GM12878 (cell line): ENCODE measurements around the gene EPB41L1. TPM values are rescaled to one million over a fixed set of nuclear protein-coding genes. Genes with fewer than 3 reads are reported as not detected.

ENCODE experiments used
- ATAC-seq: fragments of 200-7000 bp; cut with Tn5 transposase; 3 replicates; pipeline ENCODE4 v1.9.1; 2020; ENCODE audit warnings: mild to moderate bottlenecking, moderate library complexity
- BruUV-seq: library from RNA; stranded (reverse); fragments of 400-500 nt; replicated peaks from 2 replicates; lab custom pipeline; 2021; lab: Mats Ljungman, UMichigan
- CTCF ChIA-PET: fragments of 300-600 bp; sonication (Branson Sonifier 250); formaldehyde crosslinking; extraction: SDS; loops from one replicate; lab custom pipeline; 2021; ENCODE audit warnings: inconsistent platforms; lab: Yijun Ruan, JAX
- POLR2A ChIA-PET: fragments of 350-600 bp; formaldehyde crosslinking; extraction: SDS; loops from one replicate; lab custom pipeline; 2021; ENCODE audit warnings: inconsistent platforms; lab: Charles Lee
- RAD21 ChIA-PET: fragments of 300-600 bp; sonication (Branson Sonifier 250); formaldehyde crosslinking; loops from one replicate; lab custom pipeline; 2023; ENCODE audit warnings: antibody characterized with exemption; ENCODE audit not compliant: unreplicated experiment; lab: Charles Lee
- SMC1A ChIA-PET: fragments of 300-600 bp; sonication (Branson Sonifier 250); formaldehyde crosslinking; loops from one replicate; lab custom pipeline; 2023; ENCODE audit not compliant: unreplicated experiment, uncharacterized antibody; lab: Charles Lee
- DNase-seq: peaks from one replicate; pipeline ENCODE4 v3.0.0-alpha.2; 2011; ENCODE audit warnings: low read depth, low spot score
- FAIRE-seq: peaks from 3 replicates; lab custom pipeline; 2011; peaks lifted over from hg19 to GRCh38; lab: Jason Lieb, UNC
- H2AFZ ChIP-seq: 2 replicates; pipeline ENCODE4 v1.6.0; 2011; ENCODE audit warnings: low read depth, low read length, control low read depth; ENCODE audit not compliant: control insufficient read depth
- H3K27ac ChIP-seq: 2 replicates; pipeline ENCODE4 v1.5.1; 2011; ENCODE audit warnings: control low read depth; ENCODE audit not compliant: control insufficient read depth, insufficient read depth
- H3K27me3 ChIP-seq, 2 experiments: replicated peaks in 1 of 2; 2 replicates each; pipeline versions ENCODE4 v1.6.0 to v1.6.1; 2011; ENCODE audit warnings: low read length in 1 of 2; ENCODE audit not compliant: control insufficient read depth in 2 of 2, insufficient read depth in 2 of 2
- H3K36me3 ChIP-seq, 2 experiments: 2 replicates each; pipeline ENCODE4 v1.5.1; 2011; ENCODE audit warnings: low read length in 1 of 2; ENCODE audit not compliant: control insufficient read depth in 2 of 2, insufficient read depth in 2 of 2
- H3K4me1 ChIP-seq: 2 replicates; pipeline ENCODE4 v1.6.1; 2011; ENCODE audit warnings: mild to moderate bottlenecking, low read length, moderate library complexity, mixed read lengths; ENCODE audit not compliant: control insufficient read depth, insufficient read depth
- H3K4me2 ChIP-seq: 2 replicates; pipeline ENCODE4 v1.6.0; 2011; ENCODE audit warnings: control low read depth; ENCODE audit not compliant: control insufficient read depth, insufficient read depth
- H3K4me3 ChIP-seq: fragments of 200-600 bp; sonication (generic); 2 replicates; pipeline ENCODE4 v1.5.1; 2016
- H3K79me2 ChIP-seq: 2 replicates; pipeline ENCODE4 v1.6.0; 2011; ENCODE audit warnings: low read length; ENCODE audit not compliant: control insufficient read depth, insufficient read depth
- H3K9ac ChIP-seq: 2 replicates; pipeline ENCODE4 v1.8.0; 2011; ENCODE audit warnings: low read length, control low read depth, mixed read lengths; ENCODE audit not compliant: control insufficient read depth, insufficient read depth
- H3K9me3 ChIP-seq: replicated peaks from 3 replicates; pipeline ENCODE4 v1.5.1; 2011; ENCODE audit warnings: mild to moderate bottlenecking, low read length; ENCODE audit not compliant: control insufficient read depth, insufficient read depth
- H4K20me1 ChIP-seq: 2 replicates; pipeline ENCODE4 v1.6.0; 2011; ENCODE audit not compliant: control insufficient read depth, insufficient read depth
- CHD4 ChIP-seq: fragments of 200-600 bp; sonication (generic); IDR thresholded peaks from 2 replicates; pipeline ENCODE4 v1.6.1; 2016; ENCODE audit warnings: mild to moderate bottlenecking
- FOS ChIP-seq: IDR thresholded peaks from 3 replicates; pipeline ENCODE4 v1.6.1; 2011; ENCODE audit warnings: borderline replicate concordance; ENCODE audit not compliant: insufficient read length; ENCODE audit errors: extremely low read depth
- MTA3 ChIP-seq: IDR thresholded peaks from 2 replicates; pipeline ENCODE4 v1.6.1; 2012; ENCODE audit warnings: low read length, inconsistent platforms, borderline replicate concordance
- MXI1 ChIP-seq: fragments of 150-350 bp; IDR thresholded peaks from 2 replicates; pipeline ENCODE4 v1.6.1; 2011; ENCODE audit warnings: low read depth, mild to moderate bottlenecking, inconsistent platforms, low read length, improper control_type of control experiment
- SUZ12 ChIP-seq: fragments of 200-600 bp; sonication (generic); IDR thresholded peaks from one replicate; pipeline ENCODE4 v1.6.1; 2018; ENCODE audit warnings: antibody characterized with exemption, mild to moderate bottlenecking; ENCODE audit not compliant: unreplicated experiment
- ZBTB4 ChIP-seq: fragments of 450-650 bp; formaldehyde crosslinking; IDR thresholded peaks from 2 replicates; pipeline ENCODE4 v1.4.0; 2022; ENCODE audit warnings: mild to moderate bottlenecking, moderate library complexity
- WGBS: methylation state at CpG from one replicate; pipeline ENCODE4 v1.1.6; 2016; ENCODE audit warnings: low lambda C conversion rate; ENCODE audit not compliant: insufficient replicate concordance, insufficient coverage; ENCODE audit errors: missing lambda C conversion rate; 5-methylcytosine and 5-hydroxymethylcytosine counted together
- in situ Hi-C: fragments of 300-500 bp; cut with MboI; formaldehyde crosslinking; loops from 9 replicates; pipeline ENCODE4 v1.14.3; 2018; ENCODE audit warnings: mixed read lengths
- intact Hi-C: fragments of 100-400 bp; cut with micrococcal nuclease; formaldehyde crosslinking; loops from one replicate; pipeline ENCODE4 v1.14.2; 2022; ENCODE audit not compliant: unreplicated experiment
- polyA plus RNA-seq, 11 experiments: library from polyadenylated mRNA; depleted of rRNA in 4 of 11; unstranded in 6 of 11; stranded (reverse) in 5 of 11; fragments of >200 nt; fragmentation: Nextera tagmentation in 4 of 11; fragmentation: Illumina TruSeq in 1 of 11; extraction: Ambion mirVana in 4 of 11; extraction: Trizol in 1 of 11; gene quantifications; 1 replicate in 1 of 11; 2 replicates in 10 of 11; pipeline versions ENCODE4 v1.2.1 to v1.2.3, GENCODE V29; 2011 to 2016; ENCODE audit warnings: inconsistent platforms in 2 of 11, missing spikeins in 2 of 11, low read depth in 1 of 11
- total RNA-seq, 4 experiments: library from RNA; depleted of rRNA in 3 of 4; stranded (reverse); fragments of >200 nt in 3 of 4; fragmentation: Illumina TruSeq in 1 of 4; extraction: Trizol in 1 of 4; gene quantifications; 2 replicates each; pipeline versions ENCODE4 v1.2.1 to v1.2.3, GENCODE V29; 2013 to 2021

EPB41L1 gene
- total and polyA plus RNA-seq, 10 of the 15 experiments (the other 5 are each of a cell fraction or from before 2014, with no cell fraction given): 0.08 to 3.2 (median 0.31) TPM

DNA sequence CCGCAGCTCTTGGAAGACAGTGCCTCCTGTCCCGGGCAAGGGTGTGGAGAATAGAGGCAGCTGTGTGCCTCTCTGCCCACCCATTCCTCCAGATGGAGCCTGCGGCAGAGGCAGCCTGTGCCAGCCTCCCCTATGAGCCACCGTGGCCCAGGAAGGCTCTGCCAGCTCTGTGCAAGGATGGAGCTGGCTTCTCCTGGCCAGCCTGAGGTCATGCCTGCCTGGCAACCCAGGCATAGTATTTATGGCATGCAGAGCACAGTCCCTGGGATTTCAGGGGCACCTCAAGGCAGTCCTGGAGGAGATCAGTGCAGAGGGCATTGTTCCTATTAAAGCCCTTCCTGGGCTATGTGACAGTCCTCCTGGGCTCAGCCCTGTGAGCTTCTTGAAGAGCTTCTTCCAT is 1.5 kb downstream of the EPB41L1 start:
- Histone ChIP-seq H3K27ac (no peak overlapping the region), H3K4me2 (no peak overlapping the region), H3K79me2 (no peaks in the 10 kb centered on the region), H3K27me3 (peaks cover 7 to 10% of the 10 kb centered on the region in 2 experiments; a peak in 3 of 4 replicates), H3K9me3 (no peaks in the 10 kb centered on the region), H2AFZ (no peak overlapping the region), H3K9ac (no peak overlapping the region), H3K4me3 (no peak overlapping the region)
- no peak for FAIRE-seq
- in situ Hi-C loops: no loop called here
- intact Hi-C loops: loop anchor here (1.0 to 5.0 kb wide), 2 partner anchors 43 to 281 kb away; no protein-coding TSS in a partner anchor
- ChIA-PET CTCF (interaction anchor here (0.5 to 7.4 kb wide), 16 partner anchors 11 to 372 kb away, joined by 3 to 114 read pairs (median 4); no protein-coding TSS in a partner anchor), POLR2A (interaction anchor here (0.5 to 0.7 kb wide), 3 partner anchors 13 to 961 kb away, joined by 3 to 7 read pairs (median 3); no protein-coding TSS in a partner anchor), SMC1A (interaction anchor here (0.5 to 3.0 kb wide), 10 partner anchors 9 to 215 kb away, joined by 3 to 28 read pairs (median 4); no protein-coding TSS in a partner anchor)
- TF ChIP-seq FOS: no peak
- no peak for TF ChIP-seq MXI1
- no peak for TF ChIP-seq ZBTB4
- TF ChIP-seq CHD4: no peak
- no peak for TF ChIP-seq MTA3
- no peak for TF ChIP-seq SUZ12
- TF ChIP-seq, all 136 proteins: peak for 0
- RAD21 ChIA-PET: interaction anchor here (0.5 to 3.1 kb wide), 8 partner anchors 13 to 434 kb away, joined by 3 to 17 read pairs (median 4); no protein-coding TSS in a partner anchor
- Histone ChIP-seq H3K36me3 (no peaks in the 10 kb centered on the region), H4K20me1 (no peaks in the 10 kb centered on the region), H3K4me1 (no peaks in the 10 kb centered on the region)
- 40% methylated on average over 4 of the region's 4 CpGs for WGBS
- no TSS peak for BruUV-seq
- no peak for DNase-seq
- no peak for ATAC-seq
